GM18951 (cell line): ENCODE measurements around the gene ZBTB7C.

ENCODE experiments used
- POLR2A ChIP-seq: IDR thresholded peaks from 4 replicates; pipeline ENCODE4 v1.6.1; 2011; ENCODE audit warnings: mild to moderate bottlenecking; ENCODE audit not compliant: insufficient read length, insufficient read depth; ENCODE audit errors: extremely low read depth
- in situ Hi-C: fragments of 300-500 bp; cut with MboI; formaldehyde crosslinking; loops from one replicate; pipeline ENCODE4 v1.12.0; 2022; ENCODE audit warnings: low sequenced_read_pairs, mixed read lengths, inconsistent platforms; ENCODE audit not compliant: unreplicated experiment

The ZBTB7C gene

DNA sequence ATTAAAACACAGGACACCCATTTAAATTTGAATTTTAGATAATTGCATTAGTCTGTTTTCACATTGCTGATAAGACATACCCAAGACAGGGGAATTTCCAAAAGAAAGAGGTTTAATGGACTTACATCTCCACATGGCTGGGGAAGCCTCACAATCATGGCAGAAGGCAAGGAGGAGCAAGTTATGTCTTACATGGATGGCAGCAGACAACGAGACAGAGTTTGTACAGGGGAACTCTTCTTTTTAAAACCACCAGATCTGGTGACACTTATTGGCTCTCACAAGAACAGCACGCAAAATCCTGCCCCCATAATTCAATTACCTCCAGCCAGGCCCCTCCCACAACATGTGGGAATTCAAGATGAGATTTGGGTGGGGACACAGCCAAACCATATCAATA, 398.9 kb downstream of the ZBTB7C start:
- in situ Hi-C loops, result no loop called here
- no peak for TF ChIP-seq POLR2A

DNA sequence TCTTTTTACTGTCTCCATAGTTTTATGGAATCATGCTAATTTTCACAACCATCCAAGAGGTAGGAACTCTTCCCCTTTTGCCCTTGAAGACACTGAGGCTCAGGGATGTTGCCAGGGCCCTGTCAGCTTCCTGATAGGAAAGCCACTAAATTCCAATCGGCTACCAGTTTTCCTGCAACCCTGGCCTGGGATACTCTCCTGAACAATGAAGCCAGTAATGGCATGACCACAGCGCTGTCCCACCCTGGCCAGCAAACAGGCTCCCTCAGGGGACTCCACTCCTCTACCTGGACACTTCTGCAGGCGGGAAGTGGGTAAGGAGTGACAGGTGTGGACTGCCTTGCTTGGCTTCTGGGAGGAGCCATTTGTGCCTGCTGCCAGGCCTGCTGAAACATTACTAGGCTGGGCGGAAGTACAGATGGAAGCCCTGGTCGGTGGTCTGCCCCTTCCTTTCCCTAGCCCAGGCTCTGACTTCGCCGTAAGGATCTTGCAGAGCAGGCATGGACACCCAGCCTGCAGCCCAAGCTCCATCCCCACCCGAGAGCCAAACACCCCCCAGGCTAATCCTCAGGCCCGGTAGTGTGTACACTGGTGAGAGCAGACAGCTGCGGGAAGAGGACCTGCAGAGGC, 400.0 kb downstream of the ZBTB7C start:
- no peak for TF ChIP-seq POLR2A
- in situ Hi-C loops, result no loop called here

GRCh38 chr18:48007955-48008701, 401.1 kb downstream of the ZBTB7C start:
- in situ Hi-C loops, result no loop called here
- no peak for TF ChIP-seq POLR2A

DNA sequence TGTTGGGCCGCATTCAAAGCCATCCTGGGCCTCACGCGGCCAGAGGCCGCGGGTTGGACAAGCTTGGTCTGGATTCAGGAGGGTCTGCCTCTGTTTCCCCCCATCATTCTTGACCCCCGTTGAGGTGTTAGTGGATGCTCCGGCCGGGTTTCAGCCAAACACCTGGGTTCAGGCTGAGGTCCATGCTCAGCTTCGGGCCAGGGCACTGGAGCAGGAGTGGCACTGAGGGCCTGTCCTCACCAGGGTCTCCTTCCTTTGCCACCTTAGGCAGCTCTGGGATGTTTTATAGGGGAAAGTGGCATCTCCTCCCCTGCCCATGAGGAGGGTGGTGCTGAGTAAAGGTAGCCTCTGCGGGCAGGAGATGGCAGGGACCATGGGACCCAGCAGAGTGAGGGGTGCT, 401.8 kb downstream of the ZBTB7C start:
- in situ Hi-C loops, result no loop called here
- no peak for TF ChIP-seq POLR2A

DNA sequence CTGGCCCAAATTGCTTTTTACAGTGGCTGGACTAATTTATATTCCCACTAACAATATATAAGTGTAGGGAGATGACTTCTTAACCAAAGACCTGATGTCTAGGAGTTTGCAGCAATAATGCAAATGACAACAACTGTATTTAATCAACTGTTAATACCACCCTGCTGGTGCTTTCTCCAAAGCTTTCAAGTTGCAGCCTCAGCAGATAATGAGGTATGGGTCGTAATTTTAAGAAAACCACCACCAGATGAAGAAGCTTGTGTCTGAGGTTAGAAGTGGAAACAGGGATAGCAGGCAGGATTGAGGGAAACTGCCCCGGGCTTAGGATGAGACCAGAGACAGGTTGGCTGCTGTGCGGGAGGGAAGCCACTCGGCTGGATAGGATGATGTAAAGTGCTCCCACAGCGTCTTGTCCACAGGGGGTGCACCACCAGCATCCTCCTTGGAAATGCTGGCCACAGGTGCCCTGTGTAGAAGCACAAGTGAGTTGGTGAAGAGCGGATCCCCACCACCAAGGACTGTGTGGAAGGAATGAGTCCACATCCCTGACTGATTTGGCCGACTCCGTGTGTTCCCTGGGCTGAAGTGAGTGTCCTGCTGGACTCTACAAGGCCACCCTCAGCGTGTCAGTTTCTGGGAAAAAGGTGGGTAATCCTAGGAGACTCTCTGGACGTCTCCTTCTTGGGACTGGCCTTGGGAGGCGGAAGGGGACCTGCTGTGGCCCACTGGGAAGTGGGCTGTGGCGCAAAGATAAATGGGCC, 402.6 kb downstream of the ZBTB7C start:
- in situ Hi-C loops, result no loop called here
- TF ChIP-seq POLR2A, result no peak

DNA sequence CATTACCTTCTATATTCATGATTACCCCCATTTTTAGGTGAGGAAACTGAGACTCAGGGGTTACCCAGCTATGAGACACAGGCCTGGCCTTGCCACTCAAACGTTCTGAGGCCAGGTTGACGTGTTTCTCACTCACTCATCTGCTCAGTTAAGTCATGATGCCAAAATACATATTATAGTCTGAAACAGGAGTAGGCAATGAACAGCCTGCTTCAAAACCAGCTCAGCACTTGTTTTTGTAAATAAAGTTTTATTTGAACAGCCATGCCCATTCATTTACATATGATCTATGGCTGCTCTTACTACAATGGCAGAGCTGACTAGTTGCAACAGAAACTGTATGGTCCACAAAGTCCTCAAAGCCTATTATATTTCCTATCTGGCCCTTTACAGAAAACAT, 404.6 kb downstream of the ZBTB7C start:
- in situ Hi-C loops, result no loop called here
- TF ChIP-seq POLR2A, result no peak

GRCh38 chr18:48003426-48004349, 405.5 kb downstream of the ZBTB7C start:
- TF ChIP-seq POLR2A, result no peak
- in situ Hi-C loops, result no loop called here

DNA sequence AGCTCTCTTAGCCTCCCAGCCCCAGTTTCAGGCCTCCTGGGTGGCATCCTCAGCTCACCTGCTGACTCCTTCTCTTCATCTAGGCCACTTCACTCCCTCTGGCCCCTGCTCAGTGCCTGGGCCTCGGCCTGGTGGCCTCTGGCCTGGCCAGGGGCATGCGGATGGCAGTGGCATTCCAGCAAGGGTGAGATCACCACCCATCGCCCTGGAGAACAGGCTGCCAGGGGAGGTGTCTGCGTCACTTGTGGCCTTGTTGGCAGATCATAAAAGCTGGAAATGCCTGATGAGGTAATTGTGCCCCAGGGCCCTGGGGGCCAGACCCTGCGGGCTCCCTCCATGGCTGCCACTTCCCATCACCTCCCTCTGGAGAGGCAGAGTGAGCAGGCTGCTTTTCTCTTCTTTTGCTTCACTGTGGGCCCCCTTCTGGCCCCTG, 406.2 kb downstream of the ZBTB7C start:
- no peak for TF ChIP-seq POLR2A
- in situ Hi-C loops, result no loop called here

DNA sequence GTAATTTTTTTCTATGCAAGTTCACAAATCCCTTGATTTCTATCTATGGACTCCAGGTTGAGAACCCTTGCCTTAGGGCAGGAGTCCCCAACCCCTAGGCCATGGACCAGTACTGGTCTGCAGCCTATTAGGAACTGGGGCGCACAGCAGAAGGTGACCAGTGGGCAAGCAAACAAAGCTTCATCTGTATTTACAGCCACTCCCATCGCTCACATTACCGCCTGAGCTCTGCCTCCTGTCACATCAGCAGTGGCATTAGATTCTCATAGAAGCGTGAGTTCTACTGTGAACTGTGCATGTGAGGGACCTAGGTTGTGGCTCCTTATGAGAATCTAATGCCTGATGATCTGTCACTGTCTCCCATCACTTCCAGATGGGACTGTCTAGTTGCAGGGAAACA, 408.5 kb downstream of the ZBTB7C start:
- in situ Hi-C loops, result no loop called here
- TF ChIP-seq POLR2A, result no peak

- in situ Hi-C loops, result loop anchor here (10.0 kb wide), 1 partner anchor 225 kb away; no protein-coding TSS in a partner anchor
- TF ChIP-seq POLR2A, result no peak
Measured at GRCh38 chr18:47999801-48000248, 409.4 kb downstream of the ZBTB7C start.

- no peak for TF ChIP-seq POLR2A
- in situ Hi-C loops, result loop anchor here (10.0 kb wide), 1 partner anchor 223 kb away; no protein-coding TSS in a partner anchor
Measured at GRCh38 chr18:47997338-47997780, 411.8 kb downstream of the ZBTB7C start.

- in situ Hi-C loops, result loop anchor here (10.0 kb wide), 1 partner anchor 221 kb away; no protein-coding TSS in a partner anchor
Measured at GRCh38 chr18:47996091-47996541, 413.1 kb downstream of the ZBTB7C start.

DNA sequence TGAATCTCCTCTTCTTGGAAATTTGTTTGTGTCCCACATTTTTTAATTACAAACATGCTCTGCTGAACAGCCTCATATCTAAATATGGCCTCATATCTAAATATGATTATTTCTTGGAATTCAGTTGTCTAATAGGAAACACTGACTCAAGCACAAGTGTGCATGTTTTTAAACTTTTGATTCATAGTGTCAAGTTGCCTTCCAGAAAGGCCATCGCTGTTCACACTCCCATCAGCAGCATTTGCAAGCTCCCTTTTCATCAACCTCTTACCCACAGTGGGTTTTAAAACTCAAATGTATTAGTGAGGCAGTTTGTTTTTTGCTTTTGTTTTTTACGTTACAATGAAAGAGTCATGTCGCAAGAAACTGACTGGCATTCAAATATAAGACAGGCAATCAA, 413.5 kb downstream of the ZBTB7C start:
- in situ Hi-C loops, result loop anchor here (10.0 kb wide), 1 partner anchor 221 kb away; no protein-coding TSS in a partner anchor
- no peak for TF ChIP-seq POLR2A

More at GRCh38 chr18:47996091-47996541, 413.1 kb downstream of the ZBTB7C start:
- TF ChIP-seq POLR2A, result no peak
